Measurements from ENCODE around the gene FNIP2. TPM values are rescaled to one million over a fixed set of nuclear protein-coding genes. Genes with fewer than 3 reads are reported as not detected.

Gene FNIP2
- total RNA-seq, 2 experiments from 2014 or later = 0.09 to 1.0 TPM

DNA sequence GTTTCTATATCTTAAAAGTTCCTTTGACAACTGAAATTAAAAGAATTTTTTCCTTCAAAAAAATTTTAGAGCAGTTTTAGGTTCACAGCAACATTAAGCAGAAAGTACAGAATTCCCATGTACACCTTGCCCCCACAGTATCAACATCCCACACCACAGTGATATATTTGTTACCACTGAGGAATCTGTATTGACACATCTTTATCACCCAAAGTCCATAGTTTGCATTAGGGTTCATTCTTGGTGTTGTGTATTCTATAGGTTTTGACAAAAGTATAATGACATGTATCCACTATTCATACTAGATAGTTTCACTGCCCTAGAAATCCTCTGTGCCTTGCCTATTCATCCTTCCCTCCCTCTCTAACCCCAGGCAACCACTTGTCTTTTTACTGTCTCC is 43.7 kb downstream of the FNIP2 start:
- Histone ChIP-seq H2AFZ (ENCODE audit: low read length) (no peak overlapping the region), H3K9me2 (ENCODE audit: insufficient read depth, low read length) (no peaks in the 10 kb centered on the region), H3K79me2 (ENCODE audit: insufficient read depth, low read depth, low read length) (no peaks in the 10 kb centered on the region), H3K36me3 (ENCODE audit: insufficient read depth, low read length) (no peaks in the 10 kb centered on the region), H3K4me3 (ENCODE audit: low read depth, low read length, poor library complexity, severe bottlenecking) (no peak overlapping the region), H3K4me2 (ENCODE audit: low read length) (no peak overlapping the region), H3K9me3 (ENCODE audit: low read length) (no peaks in the 10 kb centered on the region), H4K20me1 (ENCODE audit: insufficient read depth, low read length) (0 out of 2 replicates have a peak, but pooled peaks cover 6% of the 10 kb centered on the region), H3K27ac (ENCODE audit: low read depth, low read length, poor library complexity, severe bottlenecking) (no peak overlapping the region), H3K4me1 (ENCODE audit: insufficient read depth, low read length, poor library complexity, severe bottlenecking) (peaks cover 38% of the 10 kb centered on the region)
- BruUV-seq (replicated peaks) = no TSS peak
- no peak for DNase-seq (ENCODE audit: low spot score)
- CTCF ChIA-PET (ENCODE audit: unreplicated experiment) = no interaction called here
- TF ChIP-seq, protein P1, sequence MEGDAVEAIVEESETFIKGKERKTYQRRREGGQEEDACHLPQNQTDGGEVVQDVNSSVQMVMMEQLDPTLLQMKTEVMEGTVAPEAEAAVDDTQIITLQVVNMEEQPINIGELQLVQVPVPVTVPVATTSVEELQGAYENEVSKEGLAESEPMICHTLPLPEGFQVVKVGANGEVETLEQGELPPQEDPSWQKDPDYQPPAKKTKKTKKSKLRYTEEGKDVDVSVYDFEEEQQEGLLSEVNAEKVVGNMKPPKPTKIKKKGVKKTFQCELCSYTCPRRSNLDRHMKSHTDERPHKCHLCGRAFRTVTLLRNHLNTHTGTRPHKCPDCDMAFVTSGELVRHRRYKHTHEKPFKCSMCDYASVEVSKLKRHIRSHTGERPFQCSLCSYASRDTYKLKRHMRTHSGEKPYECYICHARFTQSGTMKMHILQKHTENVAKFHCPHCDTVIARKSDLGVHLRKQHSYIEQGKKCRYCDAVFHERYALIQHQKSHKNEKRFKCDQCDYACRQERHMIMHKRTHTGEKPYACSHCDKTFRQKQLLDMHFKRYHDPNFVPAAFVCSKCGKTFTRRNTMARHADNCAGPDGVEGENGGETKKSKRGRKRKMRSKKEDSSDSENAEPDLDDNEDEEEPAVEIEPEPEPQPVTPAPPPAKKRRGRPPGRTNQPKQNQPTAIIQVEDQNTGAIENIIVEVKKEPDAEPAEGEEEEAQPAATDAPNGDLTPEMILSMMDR (conservative IDR thresholded peaks at IDR 0.05; ENCODE audit: low read length) = no peak
- TF ChIP-seq EZH2phosphoT487 (IDR thresholded peaks at IDR 0.05; ENCODE audit: borderline replicate concordance, low read depth, low read length) = no peak
- intact Hi-C loops (cut with micrococcal nuclease; ENCODE audit: unreplicated experiment) = no loop called here
- POLR2A ChIA-PET = interaction anchor here (0.7 kb wide), 1 partner anchor 244 kb away, joined by 3 read pairs; no protein-coding TSS in a partner anchor

DNA sequence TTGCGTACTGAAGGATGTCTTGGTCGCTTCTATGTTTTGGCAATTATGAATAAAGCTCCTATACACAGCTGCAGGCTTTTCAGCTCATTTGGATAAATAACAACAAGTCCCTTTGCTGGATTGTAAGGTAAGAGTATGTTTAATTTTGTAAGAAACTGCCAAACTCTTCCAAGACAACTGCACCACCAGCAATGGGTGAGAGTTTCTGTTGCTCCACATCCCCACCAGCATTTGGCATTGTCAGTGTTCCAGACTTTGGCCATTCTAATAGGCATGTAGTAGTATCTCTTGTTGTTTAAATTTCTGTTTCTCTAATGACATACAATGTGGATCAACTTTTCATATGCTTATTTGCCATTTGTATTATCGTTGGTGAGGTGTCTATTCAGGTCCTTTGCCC is 44.3 kb downstream of the FNIP2 start:
- no peaks in the 10 kb centered on the region for H3K9me2 ChIP-seq (ENCODE audit: insufficient read depth, low read length)
- H3K79me2 ChIP-seq (ENCODE audit: insufficient read depth, low read depth, low read length) = no peaks in the 10 kb centered on the region
- H2AFZ ChIP-seq (ENCODE audit: low read length) = no peak overlapping the region
- peaks cover 38% of the 10 kb centered on the region for H3K4me1 ChIP-seq (ENCODE audit: insufficient read depth, low read length, poor library complexity, severe bottlenecking)
- no peak overlapping the region for H3K27ac ChIP-seq (ENCODE audit: low read depth, low read length, poor library complexity, severe bottlenecking)
- ChIA-PET CTCF (ENCODE audit: unreplicated experiment) (no interaction called here), POLR2A (interaction anchor here (0.7 kb wide), 1 partner anchor 245 kb away, joined by 3 read pairs; no protein-coding TSS in a partner anchor)
- DNase-seq (ENCODE audit: low spot score) = no peak
- no peak overlapping the region for H3K4me3 ChIP-seq (ENCODE audit: low read depth, low read length, poor library complexity, severe bottlenecking)
- TF ChIP-seq, protein P1 (conservative IDR thresholded peaks at IDR 0.05; ENCODE audit: low read length) = no peak
- TF ChIP-seq EZH2phosphoT487 (IDR thresholded peaks at IDR 0.05; ENCODE audit: borderline replicate concordance, low read depth, low read length) = no peak
- no peaks in the 10 kb centered on the region for H3K9me3 ChIP-seq (ENCODE audit: low read length)
- BruUV-seq (replicated peaks) = no TSS peak
- 0 out of 2 replicates have a peak, but pooled peaks cover 3% of the 10 kb centered on the region for H4K20me1 ChIP-seq (ENCODE audit: insufficient read depth, low read length)
- intact Hi-C loops (cut with micrococcal nuclease; ENCODE audit: unreplicated experiment) = no loop called here
- no peak overlapping the region for H3K4me2 ChIP-seq (ENCODE audit: low read length)
- no peaks in the 10 kb centered on the region for H3K36me3 ChIP-seq (ENCODE audit: insufficient read depth, low read length)

DNA sequence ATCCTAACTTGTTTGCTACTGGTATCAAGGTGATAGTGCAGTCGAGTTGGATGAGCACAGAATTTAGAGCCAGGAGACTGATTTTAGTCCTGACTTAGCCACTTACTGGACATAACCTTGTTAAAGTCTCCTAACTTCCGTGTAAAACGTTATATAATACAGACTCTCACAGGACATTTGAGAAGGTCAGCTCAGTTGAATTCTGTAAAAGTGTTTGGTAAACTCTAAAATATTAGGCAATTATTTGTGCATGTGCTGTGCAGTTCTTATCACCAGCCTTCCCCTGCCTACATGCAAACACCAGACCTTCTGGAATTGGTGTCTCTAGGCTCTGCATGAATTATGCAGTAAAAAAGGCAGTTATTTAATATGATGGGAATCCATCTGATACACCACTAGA is 45.4 kb downstream of the FNIP2 start:
- Histone ChIP-seq H3K4me2 (ENCODE audit: low read length) (no peak overlapping the region), H3K27ac (ENCODE audit: low read depth, low read length, poor library complexity, severe bottlenecking) (no peak overlapping the region), H3K79me2 (ENCODE audit: insufficient read depth, low read depth, low read length) (no peaks in the 10 kb centered on the region), H4K20me1 (ENCODE audit: insufficient read depth, low read length) (0 out of 2 replicates have a peak, but pooled peaks cover 3% of the 10 kb centered on the region), H3K36me3 (ENCODE audit: insufficient read depth, low read length) (no peaks in the 10 kb centered on the region), H3K4me3 (ENCODE audit: low read depth, low read length, poor library complexity, severe bottlenecking) (no peak overlapping the region), H3K9me3 (ENCODE audit: low read length) (no peaks in the 10 kb centered on the region), H3K4me1 (ENCODE audit: insufficient read depth, low read length, poor library complexity, severe bottlenecking) (peaks cover 34% of the 10 kb centered on the region), H3K9me2 (ENCODE audit: insufficient read depth, low read length) (no peaks in the 10 kb centered on the region), H2AFZ (ENCODE audit: low read length) (no peak overlapping the region)
- ChIA-PET CTCF (ENCODE audit: unreplicated experiment) (no interaction called here), POLR2A (no interaction called here)
- DNase-seq (ENCODE audit: low spot score) = no peak
- no TSS peak for BruUV-seq (replicated peaks)
- no peak for TF ChIP-seq EZH2phosphoT487 (IDR thresholded peaks at IDR 0.05; ENCODE audit: borderline replicate concordance, low read depth, low read length)
- TF ChIP-seq, protein P1 (conservative IDR thresholded peaks at IDR 0.05; ENCODE audit: low read length) = no peak
- intact Hi-C loops (cut with micrococcal nuclease; ENCODE audit: unreplicated experiment) = no loop called here

All from OCI-LY7 (cell line).